Measurements from ENCODE around the gene AKAP4. TPM values are rescaled to one million over a fixed set of nuclear protein-coding genes. Genes with fewer than 3 reads are reported as not detected.

The AKAP4 gene

GRCh38 chrX:50168241-50168687 lies 32.5 kb downstream of the AKAP4 start:
- Histone ChIP-seq H3K4me1 (ENCODE audit: control insufficient read depth, insufficient read depth, low read length) (no peaks in the 10 kb centered on the region), H3K4me2 (ENCODE audit: low read length) (no peak overlapping the region), H3K36me3 (ENCODE audit: insufficient read depth, low read length) (no peaks in the 10 kb centered on the region), H3K4me3 (ENCODE audit: low read length) (no peak overlapping the region), H3K27me3 (ENCODE audit: control insufficient read depth, insufficient read depth, low read length) (no peaks in the 10 kb centered on the region), H3K9ac (ENCODE audit: low read depth, low read length) (no peak overlapping the region), H3K9me3 (replicated peaks; ENCODE audit: low read length) (no peaks in the 10 kb centered on the region)

GRCh38 chrX:50167366-50167765 lies 33.4 kb downstream of the AKAP4 start:
- Histone ChIP-seq H3K27me3 (ENCODE audit: control insufficient read depth, insufficient read depth, low read length) (no peaks in the 10 kb centered on the region), H3K36me3 (ENCODE audit: insufficient read depth, low read length) (no peaks in the 10 kb centered on the region)

GRCh38 chrX:50165727-50166126 lies 35.1 kb downstream of the AKAP4 start:
- no peak overlapping the region for H3K4me2 ChIP-seq (ENCODE audit: low read length)
- H3K36me3 ChIP-seq (ENCODE audit: insufficient read depth, low read length), result no peaks in the 10 kb centered on the region
- no peak overlapping the region for H3K9ac ChIP-seq (ENCODE audit: low read depth, low read length)
- H3K27me3 ChIP-seq (ENCODE audit: control insufficient read depth, insufficient read depth, low read length), result no peaks in the 10 kb centered on the region
- no peaks in the 10 kb centered on the region for H3K9me3 ChIP-seq (replicated peaks; ENCODE audit: low read length)
- H3K4me1 ChIP-seq (ENCODE audit: control insufficient read depth, insufficient read depth, low read length), result no peaks in the 10 kb centered on the region
- no peak overlapping the region for H3K4me3 ChIP-seq (ENCODE audit: low read length)

More at GRCh38 chrX:50167366-50167765, 33.4 kb downstream of the AKAP4 start:
- Histone ChIP-seq H3K9ac (ENCODE audit: low read depth, low read length) (no peak overlapping the region), H3K9me3 (replicated peaks; ENCODE audit: low read length) (no peaks in the 10 kb centered on the region), H3K4me3 (ENCODE audit: low read length) (no peak overlapping the region), H3K4me2 (ENCODE audit: low read length) (no peak overlapping the region), H3K4me1 (ENCODE audit: control insufficient read depth, insufficient read depth, low read length) (no peaks in the 10 kb centered on the region)

GRCh38 chrX:50161127-50161526 lies 39.7 kb downstream of the AKAP4 start:
- no peaks in the 10 kb centered on the region for H3K9me3 ChIP-seq (replicated peaks; ENCODE audit: low read length)
- H3K4me2 ChIP-seq (ENCODE audit: low read length), result no peak overlapping the region
- H3K4me1 ChIP-seq (ENCODE audit: control insufficient read depth, insufficient read depth, low read length), result no peaks in the 10 kb centered on the region
- H3K4me3 ChIP-seq (ENCODE audit: low read length), result no peak overlapping the region
- H3K36me3 ChIP-seq (ENCODE audit: insufficient read depth, low read length), result no peaks in the 10 kb centered on the region
- H3K9ac ChIP-seq (ENCODE audit: low read depth, low read length), result no peak overlapping the region
- H3K27me3 ChIP-seq (ENCODE audit: control insufficient read depth, insufficient read depth, low read length), result no peaks in the 10 kb centered on the region

- no peaks in the 10 kb centered on the region for H3K27me3 ChIP-seq (ENCODE audit: control insufficient read depth, insufficient read depth, low read length)
- no peaks in the 10 kb centered on the region for H3K9me3 ChIP-seq (replicated peaks; ENCODE audit: low read length)
- no peak overlapping the region for H3K4me2 ChIP-seq (ENCODE audit: low read length)
- no peak overlapping the region for H3K9ac ChIP-seq (ENCODE audit: low read depth, low read length)
- no peaks in the 10 kb centered on the region for H3K4me1 ChIP-seq (ENCODE audit: control insufficient read depth, insufficient read depth, low read length)
- H3K4me3 ChIP-seq (ENCODE audit: low read length), result no peak overlapping the region
- H3K36me3 ChIP-seq (ENCODE audit: insufficient read depth, low read length), result no peaks in the 10 kb centered on the region
These were observed 42.2 kb downstream of the AKAP4 start for GRCh38 chrX:50158593-50158992.

GRCh38 chrX:50157545-50158135 lies 43.2 kb downstream of the AKAP4 start:
- Histone ChIP-seq H3K4me3 (ENCODE audit: low read length) (no peak overlapping the region), H3K9me3 (replicated peaks; ENCODE audit: low read length) (no peaks in the 10 kb centered on the region)

GRCh38 chrX:50154429-50154828 lies 46.4 kb downstream of the AKAP4 start:
- Histone ChIP-seq H3K4me2 (ENCODE audit: low read length) (no peak overlapping the region), H3K36me3 (ENCODE audit: insufficient read depth, low read length) (no peaks in the 10 kb centered on the region), H3K27me3 (ENCODE audit: control insufficient read depth, insufficient read depth, low read length) (no peaks in the 10 kb centered on the region), H3K4me1 (ENCODE audit: control insufficient read depth, insufficient read depth, low read length) (no peaks in the 10 kb centered on the region), H3K4me3 (ENCODE audit: low read length) (no peak overlapping the region), H3K9ac (ENCODE audit: low read depth, low read length) (no peak overlapping the region), H3K9me3 (replicated peaks; ENCODE audit: low read length) (no peaks in the 10 kb centered on the region)

More at GRCh38 chrX:50157545-50158135, 43.2 kb downstream of the AKAP4 start:
- Histone ChIP-seq H3K36me3 (ENCODE audit: insufficient read depth, low read length) (no peaks in the 10 kb centered on the region), H3K27me3 (ENCODE audit: control insufficient read depth, insufficient read depth, low read length) (no peaks in the 10 kb centered on the region), H3K4me2 (ENCODE audit: low read length) (no peak overlapping the region), H3K4me1 (ENCODE audit: control insufficient read depth, insufficient read depth, low read length) (no peaks in the 10 kb centered on the region), H3K9ac (ENCODE audit: low read depth, low read length) (no peak overlapping the region)

- Histone ChIP-seq H3K9ac (ENCODE audit: low read depth, low read length) (no peak overlapping the region), H3K9me3 (replicated peaks; ENCODE audit: low read length) (no peaks in the 10 kb centered on the region), H3K4me3 (ENCODE audit: low read length) (no peak overlapping the region), H3K27me3 (ENCODE audit: control insufficient read depth, insufficient read depth, low read length) (no peaks in the 10 kb centered on the region), H3K36me3 (ENCODE audit: insufficient read depth, low read length) (no peaks in the 10 kb centered on the region), H3K4me2 (ENCODE audit: low read length) (no peak overlapping the region), H3K4me1 (ENCODE audit: control insufficient read depth, insufficient read depth, low read length) (no peaks in the 10 kb centered on the region)
These were observed 48.4 kb downstream of the AKAP4 start for GRCh38 chrX:50152456-50152855.

- no peaks in the 10 kb centered on the region for H3K27me3 ChIP-seq (ENCODE audit: control insufficient read depth, insufficient read depth, low read length)
- no peaks in the 10 kb centered on the region for H3K4me1 ChIP-seq (ENCODE audit: control insufficient read depth, insufficient read depth, low read length)
- no peak overlapping the region for H3K4me2 ChIP-seq (ENCODE audit: low read length)
- no peaks in the 10 kb centered on the region for H3K9me3 ChIP-seq (replicated peaks; ENCODE audit: low read length)
- no peak overlapping the region for H3K4me3 ChIP-seq (ENCODE audit: low read length)
- H3K36me3 ChIP-seq (ENCODE audit: insufficient read depth, low read length), result no peaks in the 10 kb centered on the region
- no peak overlapping the region for H3K9ac ChIP-seq (ENCODE audit: low read depth, low read length)
These were observed 52.8 kb downstream of the AKAP4 start for GRCh38 chrX:50147972-50148371.

Small RNA genes within 50 kb of the gene (small RNA-seq; reads per million reads assigned to genes)
- gene PYY3 (not detected), gene RF00019 (not detected)

Data from skeletal muscle satellite cell (primary cell).